ENCODE results near the gene KRTAP1-3. TPM values are rescaled to one million over a fixed set of nuclear protein-coding genes. Genes with fewer than 3 reads are reported as not detected.

KRTAP1-3 gene
- total RNA-seq, 1 experiment from 2014 or later, result not detected

- Histone ChIP-seq H3K79me2 (ENCODE audit: low read depth) (no peaks in the 10 kb centered on the region), H4K20me1 (ENCODE audit: insufficient read depth) (no peaks in the 10 kb centered on the region), H3K36me3 (ENCODE audit: low read depth) (no peaks in the 10 kb centered on the region), H3K4me1 (replicated peaks; ENCODE audit: insufficient read depth) (no peaks in the 10 kb centered on the region), H3F3A (ENCODE audit: insufficient read depth, low read depth) (no peaks in the 10 kb centered on the region), H3K4me3 (no peak overlapping the region), H2AFZ (no peak overlapping the region), H3K27me3 (ENCODE audit: insufficient read depth, low read depth) (no peaks in the 10 kb centered on the region), H3K4me2 (no peak overlapping the region), H3K9me3 (ENCODE audit: insufficient read depth, low read depth) (peaks cover 8% of the 10 kb centered on the region; the same call in 1 of the 2 replicates), H3K9me2 (ENCODE audit: insufficient read depth) (no peaks in the 10 kb centered on the region), H3K27ac (no peak overlapping the region)
- no TSS peak for BruUV-seq (replicated peaks)
- no peak for DNase-seq
- intact Hi-C loops (cut with micrococcal nuclease; ENCODE audit: unreplicated experiment), result no loop called here
- CTCF ChIA-PET, result no interaction called here
- TF ChIP-seq CTCF (conservative IDR thresholded peaks at IDR 0.05) (no peak), EZH2 (IDR thresholded peaks at IDR 0.05; ENCODE audit: low read depth) (no peak)
- POLR2A ChIA-PET (ENCODE audit: unreplicated experiment), result no interaction called here
Observed at GRCh38 chr17:41076788-41077187, 42.1 kb upstream of the KRTAP1-3 start.

- Histone ChIP-seq H3K4me3 (no peak overlapping the region), H2AFZ (no peak overlapping the region), H4K20me1 (ENCODE audit: insufficient read depth) (no peaks in the 10 kb centered on the region), H3K27ac (no peak overlapping the region), H3K9me2 (ENCODE audit: insufficient read depth) (no peaks in the 10 kb centered on the region), H3K9me3 (ENCODE audit: insufficient read depth, low read depth) (peaks cover 3% of the 10 kb centered on the region; the same call in 1 of the 2 replicates), H3K4me1 (replicated peaks; ENCODE audit: insufficient read depth) (no peaks in the 10 kb centered on the region), H3K36me3 (ENCODE audit: low read depth) (no peaks in the 10 kb centered on the region), H3K4me2 (no peak overlapping the region), H3K27me3 (ENCODE audit: insufficient read depth, low read depth) (no peaks in the 10 kb centered on the region), H3F3A (ENCODE audit: insufficient read depth, low read depth) (no peaks in the 10 kb centered on the region), H3K79me2 (ENCODE audit: low read depth) (no peaks in the 10 kb centered on the region)
- DNase-seq, result no peak
- no TSS peak for BruUV-seq (replicated peaks)
- POLR2A ChIA-PET (ENCODE audit: unreplicated experiment), result no interaction called here
- intact Hi-C loops (cut with micrococcal nuclease; ENCODE audit: unreplicated experiment), result no loop called here
- CTCF ChIA-PET, result no interaction called here
- TF ChIP-seq EZH2 (IDR thresholded peaks at IDR 0.05; ENCODE audit: low read depth) (no peak), CTCF (conservative IDR thresholded peaks at IDR 0.05) (no peak)
Observed at GRCh38 chr17:41073676-41074075, 39.0 kb upstream of the KRTAP1-3 start.

GRCh38 chr17:41071606-41072360, 37.1 kb upstream of the KRTAP1-3 start:
- intact Hi-C loops (cut with micrococcal nuclease; ENCODE audit: unreplicated experiment), result no loop called here
- DNase-seq, result no peak
- H3F3A ChIP-seq (ENCODE audit: insufficient read depth, low read depth), result no peaks in the 10 kb centered on the region
- POLR2A ChIA-PET (ENCODE audit: unreplicated experiment), result interaction anchor here (0.7 kb wide), 1 partner anchor 23 kb away, joined by 3 read pairs; no protein-coding TSS in a partner anchor
- peaks cover 3% of the 10 kb centered on the region; the same call in 1 of the 2 replicates for H3K9me3 ChIP-seq (ENCODE audit: insufficient read depth, low read depth)
- H3K4me2 ChIP-seq, result no peak overlapping the region
- CTCF ChIA-PET, result no interaction called here
- no peaks in the 10 kb centered on the region for H3K9me2 ChIP-seq (ENCODE audit: insufficient read depth)
- H3K79me2 ChIP-seq (ENCODE audit: low read depth), result no peaks in the 10 kb centered on the region
- H2AFZ ChIP-seq, result no peak overlapping the region
- H3K4me3 ChIP-seq, result no peak overlapping the region
- no peaks in the 10 kb centered on the region for H3K36me3 ChIP-seq (ENCODE audit: low read depth)
- no peak overlapping the region for H3K27ac ChIP-seq
- BruUV-seq (replicated peaks), result no TSS peak
- TF ChIP-seq CTCF (conservative IDR thresholded peaks at IDR 0.05) (no peak), EZH2 (IDR thresholded peaks at IDR 0.05; ENCODE audit: low read depth) (no peak)
- no peaks in the 10 kb centered on the region for H3K27me3 ChIP-seq (ENCODE audit: insufficient read depth, low read depth)
- H3K4me1 ChIP-seq (replicated peaks; ENCODE audit: insufficient read depth), result peaks cover 2% of the 10 kb centered on the region; the same call in 1 of the 2 replicates
- H4K20me1 ChIP-seq (ENCODE audit: insufficient read depth), result no peaks in the 10 kb centered on the region

All from PC-9 (cell line).